HCT116 (cell line): ENCODE results near the gene SRGAP1. TPM values are rescaled to one million over a fixed set of nuclear protein-coding genes. Genes with fewer than 3 reads are reported as not detected.

Source experiments
- ATAC-seq: fragments of 200-7000 bp; cut with Tn5 transposase; 2 replicates; pipeline ENCODE4 v1.9.1; 2020; ENCODE audit warnings: mild to moderate bottlenecking, moderate library complexity
- Bru-seq: library from RNA; stranded (reverse); fragments of 400-500 nt; gene quantifications from one replicate; lab custom pipeline; 2021; lab: Mats Ljungman, UMichigan
- BruChase-seq, 2 experiments: library from RNA; stranded (reverse); fragments of 400-500 nt; gene quantifications; one replicate each; lab custom pipeline; 2021; lab: Mats Ljungman, UMichigan
- BruUV-seq: library from RNA; stranded (reverse); fragments of 400-500 nt; replicated peaks from 2 replicates; lab custom pipeline; 2021; lab: Mats Ljungman, UMichigan
- CTCF ChIA-PET: fragments of 300-600 bp; sonication (Branson Sonifier 250); formaldehyde crosslinking; loops from one replicate; lab custom pipeline; 2021; ENCODE audit warnings: antibody characterized with exemption; lab: Charles Lee
- POLR2A ChIA-PET: fragments of 300-600, 350-600 bp; sonication (Branson Sonifier 250); formaldehyde crosslinking; loops from one replicate; lab custom pipeline; 2021; ENCODE audit warnings: antibody characterized with exemption; lab: Charles Lee
- RAD21 ChIA-PET, 2 experiments: fragments of 300-600 bp; sonication (Branson Sonifier 250); formaldehyde crosslinking; loops; one replicate each; lab custom pipeline; 2023; ENCODE audit warnings: low total read pairs in 2 of 2; ENCODE audit not compliant: uncharacterized antibody in 2 of 2, unreplicated experiment in 2 of 2, low non-redundant PET in 1 of 2; lab: Charles Lee
- DNase-seq: peaks from one replicate; pipeline ENCODE4 v3.0.0-alpha.2; 2010; ENCODE audit warnings: low read depth, low spot score
- H2AFZ ChIP-seq: fragments of 200-600 bp; shearing (Covaris generic), sonication (generic); 2 replicates; pipeline ENCODE4 v1.6.1; 2017; ENCODE audit warnings: low read depth, mixed run types, mixed read lengths, antibody characterized with exemption, low read length; ENCODE audit not compliant: poor library complexity, severe bottlenecking
- H3K27ac ChIP-seq: 2 replicates; pipeline ENCODE4 v1.5.1; 2012; ENCODE audit warnings: low read depth, low read length
- H3K27me3 ChIP-seq: fragments of 200-600 bp; sonication (generic); 2 replicates; pipeline ENCODE4 v1.6.1; 2016; ENCODE audit warnings: mixed run types, low read length, mixed read lengths; ENCODE audit not compliant: insufficient read depth
- H3K36me3 ChIP-seq, 2 experiments: fragments of 200-500 bp in 1 of 2; fragments of 200-600 bp in 1 of 2; sonication (Bioruptor generic) in 1 of 2; sonication (generic) in 1 of 2; 2 replicates each; pipeline versions ENCODE4 v1.5.1 to v1.6.1; 2014 to 2016; ENCODE audit warnings: low read length in 2 of 2, inconsistent platforms in 1 of 2, mixed read lengths in 1 of 2, mixed run types in 1 of 2; ENCODE audit not compliant: insufficient read depth in 2 of 2, control insufficient read depth in 1 of 2
- H3K4me1 ChIP-seq, 2 experiments: fragments of 200-600 bp in 1 of 2; sonication (generic) in 1 of 2; 2 replicates each; pipeline versions ENCODE4 v1.5.1 to v1.6.1; 2012 to 2017; ENCODE audit warnings: low read length in 2 of 2, inconsistent platforms in 1 of 2, mild to moderate bottlenecking in 1 of 2, mixed read lengths in 1 of 2, mixed run types in 1 of 2, moderate library complexity in 1 of 2; ENCODE audit not compliant: insufficient read depth in 2 of 2, control insufficient read depth in 1 of 2
- H3K4me2 ChIP-seq: fragments of 200-600 bp; sonication (generic); 2 replicates; pipeline ENCODE4 v1.6.1; 2017; ENCODE audit warnings: mixed run types, low read length, mixed read lengths
- H3K4me3 ChIP-seq, 2 experiments: fragments of 200-600 bp in 1 of 2; sonication (generic) in 1 of 2; replicated peaks in 1 of 2; 2 replicates each; pipeline ENCODE4 v1.5.1; 2011 to 2016; ENCODE audit warnings: low read length in 2 of 2, control low read depth in 1 of 2, low read depth in 1 of 2, mild to moderate bottlenecking in 1 of 2, mixed read lengths in 1 of 2, mixed run types in 1 of 2
- H3K79me2 ChIP-seq: fragments of 200-600 bp; sonication (generic); 2 replicates; pipeline ENCODE4 v1.6.1; 2017; ENCODE audit warnings: mild to moderate bottlenecking, mixed run types, low read length, moderate library complexity, mixed read lengths; ENCODE audit not compliant: insufficient read depth
- H3K9ac ChIP-seq: fragments of 200-600 bp; sonication (generic); 2 replicates; pipeline ENCODE4 v1.6.1; 2016; ENCODE audit warnings: low read length, mixed read lengths
- H3K9me2 ChIP-seq: fragments of 200-600 bp; sonication (generic), shearing (Covaris generic); 2 replicates; pipeline ENCODE4 v1.6.1; 2017; ENCODE audit warnings: mixed run types, mild to moderate bottlenecking, moderate library complexity; ENCODE audit not compliant: insufficient read depth
- H3K9me3 ChIP-seq, 2 experiments: fragments of 200-500 bp in 1 of 2; fragments of 200-600 bp in 1 of 2; sonication (Bioruptor generic) in 1 of 2; sonication (generic) in 1 of 2; 2 replicates each; pipeline ENCODE4 v1.6.1; 2014 to 2017; ENCODE audit warnings: low read length in 2 of 2, mixed read lengths in 2 of 2, inconsistent platforms in 1 of 2, low read depth in 1 of 2, mild to moderate bottlenecking in 1 of 2, mixed run types in 1 of 2, moderate library complexity in 1 of 2; ENCODE audit not compliant: control insufficient read depth in 1 of 2, insufficient read depth in 1 of 2
- H4K20me1 ChIP-seq: fragments of 200-600 bp; sonication (generic), shearing (Covaris generic); 2 replicates; pipeline ENCODE4 v1.6.1; 2017; ENCODE audit warnings: mixed run types, mild to moderate bottlenecking, moderate library complexity; ENCODE audit not compliant: insufficient read depth
- CBX3 ChIP-seq: IDR thresholded peaks from 2 replicates; pipeline ENCODE4 v1.6.1; 2012; ENCODE audit warnings: low read depth
- CEBPB ChIP-seq: IDR thresholded peaks from 2 replicates; pipeline ENCODE4 v1.6.1; 2012; ENCODE audit warnings: low read depth
- ELF1 ChIP-seq: IDR thresholded peaks from 2 replicates; pipeline ENCODE4 v1.6.1; 2012; ENCODE audit warnings: low read depth, borderline replicate concordance
- EZH2phosphoT487 ChIP-seq: fragments of 200-600 bp; IDR thresholded peaks from 2 replicates; pipeline ENCODE4 v1.6.1; 2018; ENCODE audit warnings: antibody characterized with exemption, borderline replicate concordance
- JUND ChIP-seq: IDR thresholded peaks from 2 replicates; pipeline ENCODE4 v1.6.1; 2012
- POLR2AphosphoS5 ChIP-seq: IDR thresholded peaks from 2 replicates; pipeline ENCODE4 v1.6.1; 2011; ENCODE audit warnings: mild to moderate bottlenecking, low read depth, low read length, moderate library complexity
- RAD21 ChIP-seq: IDR thresholded peaks from 2 replicates; pipeline ENCODE4 v1.6.1; 2012; ENCODE audit warnings: low read depth, mild to moderate bottlenecking
- TCF7L2 ChIP-seq: IDR thresholded peaks from 2 replicates; pipeline ENCODE4 v1.7.0; 2011; ENCODE audit warnings: borderline replicate concordance, inconsistent platforms; ENCODE audit not compliant: insufficient read depth, insufficient read length; ENCODE audit errors: extremely low read depth
- YY1 ChIP-seq: IDR thresholded peaks from 2 replicates; pipeline ENCODE4 v1.6.1; 2011; ENCODE audit warnings: low read length, low read depth, moderate library complexity, mild to moderate bottlenecking; ENCODE audit not compliant: insufficient replicate concordance; ENCODE audit errors: extremely low read depth
- ZNF274 ChIP-seq: fragments of 200-500 bp; sonication (Bioruptor generic); IDR thresholded peaks from 2 replicates; pipeline ENCODE4 v1.6.1; 2014; ENCODE audit warnings: mild to moderate bottlenecking, low read depth, low read length, inconsistent platforms
- intact Hi-C: fragments of 100-400 bp; cut with micrococcal nuclease; formaldehyde crosslinking; loops from 2 replicates; pipeline ENCODE4 v1.10.0; 2022
- long read RNA-seq: library from polyadenylated mRNA; unstranded; transcript quantifications from one replicate; pipeline ENCODE4 v2.0.0, GENCODE V29; 2021; ENCODE audit not compliant: unreplicated experiment
- polyA plus RNA-seq: library from polyadenylated mRNA; unstranded; fragments of >200 nt; gene quantifications from 2 replicates; pipeline ENCODE4 v1.2.1, GENCODE V29; 2012; ENCODE audit warnings: missing spikeins
- total RNA-seq: library from RNA; stranded (reverse); gene quantifications from one replicate; pipeline ENCODE4 v1.2.1, GENCODE V29; 2021; ENCODE audit not compliant: unreplicated experiment
- TF ChIP-seq, protein P1 (sequence below): IDR thresholded peaks from 2 replicates; pipeline ENCODE4 v1.6.1; 2011; ENCODE audit warnings: mild to moderate bottlenecking, low read length, moderate library complexity; ENCODE audit not compliant: insufficient replicate concordance; ENCODE audit errors: extremely low read depth
- TF ChIP-seq, protein P2 (sequence below), 3 experiments: fragments of 200-600 bp in 1 of 3; sonication (generic) in 1 of 3; IDR thresholded peaks in 2 of 3; conservative IDR thresholded peaks in 1 of 3; 2 replicates each; pipeline ENCODE4 v1.5.1; 2012 to 2017; ENCODE audit warnings: low read depth in 2 of 3, low read length in 2 of 3, antibody characterized with exemption in 1 of 3, borderline replicate concordance in 1 of 3, control low read depth in 1 of 3, mild to moderate bottlenecking in 1 of 3, mixed read lengths in 1 of 3, mixed run types in 1 of 3, moderate library complexity in 1 of 3; ENCODE audit not compliant: insufficient read depth in 1 of 3
- TF ChIP-seq, protein P3 (sequence below): IDR thresholded peaks from 2 replicates; pipeline ENCODE4 v1.6.1; 2012; ENCODE audit warnings: low read depth
- TF ChIP-seq, protein P4 (sequence below): IDR thresholded peaks from 2 replicates; pipeline ENCODE4 v1.6.1; 2012

SRGAP1 gene
- total RNA-seq (16.6 TPM), Bru-seq, nascent RNA (percentile 90 among the genes with signal in this experiment), BruChase-seq, experiment 1, labeled RNA remaining after a 6-hour chase (percentile 70 among the genes with signal in this experiment), BruChase-seq, experiment 2, labeled RNA remaining after a 2-hour chase (percentile 72 among the genes with signal in this experiment)
- 3.8 and 3.9 TPM in 2 replicates for polyA plus RNA-seq
- long read RNA-seq, full-length matches to known transcripts, result 3 of 42 reads
- long read RNA-seq, partial matches to known transcripts, result 25 of 42 reads
- long read RNA-seq, other reads (novel, unspliced or antisense), result 14 of 42 reads

DNA sequence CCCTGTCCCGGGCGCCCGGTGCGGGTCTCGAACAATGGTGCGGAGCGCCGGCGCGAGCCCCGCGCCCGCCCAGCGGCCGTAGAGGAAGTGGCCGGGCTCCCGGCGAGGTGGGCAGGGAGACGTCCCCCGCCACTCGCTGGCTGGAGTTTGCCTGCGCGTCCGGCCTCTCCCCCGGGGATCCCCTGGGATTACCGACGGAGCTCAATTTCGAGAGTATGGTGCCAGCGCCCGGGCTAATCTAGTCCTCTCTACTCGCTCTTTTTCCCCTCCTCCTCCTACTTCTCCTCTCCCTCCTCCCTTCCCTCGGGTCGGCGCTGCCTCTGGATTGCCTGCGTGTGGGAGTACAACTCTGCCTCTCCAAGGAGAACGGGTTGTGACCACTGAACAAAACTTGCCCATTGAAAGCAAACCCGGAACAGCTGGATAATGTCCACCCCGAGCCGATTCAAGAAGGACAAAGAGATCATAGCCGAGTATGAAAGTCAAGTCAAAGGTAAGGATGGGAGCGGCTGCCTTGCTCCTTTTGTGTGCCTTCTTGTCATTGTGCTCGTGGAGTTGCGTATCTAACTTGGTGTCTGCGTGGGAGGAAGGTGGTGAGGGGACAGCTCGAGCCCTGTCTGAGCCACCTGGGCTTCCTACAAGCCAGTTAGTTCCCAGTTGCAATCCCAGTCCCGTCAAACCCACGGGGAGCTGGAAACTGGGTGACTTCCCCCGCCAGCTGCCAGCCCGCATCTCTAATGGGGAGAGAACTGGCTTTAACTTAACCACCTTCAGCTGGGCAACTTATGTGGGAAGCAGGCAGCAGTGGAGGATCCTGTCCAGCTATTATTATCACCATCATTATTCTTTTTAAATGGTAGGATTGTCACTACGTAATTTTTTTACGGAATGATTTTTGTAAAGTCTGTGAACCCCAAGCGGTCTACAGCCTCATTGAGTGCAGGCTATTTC lies at the start of gene SRGAP1:
TSS of gene SRGAP1 (plus strand) at position 310 of the 951 bp plus-strand sequence. CDS start at position 427, 117 bp downstream.
- Histone ChIP-seq H3K9ac (peak within 1 kb of the TSS; percentile 85), H3K9me2 (no peaks in the 10 kb centered on the region), H3K9me3 (no peaks in the 10 kb centered on the region), H2AFZ (peak within 1 kb of the TSS; percentile 84), H3K4me2 (peak within 1 kb of the TSS; percentile 91), H3K27me3 (no peaks in the 10 kb centered on the region), H3K4me1 (peaks cover 7 to 25% of the 10 kb centered on the region in 2 experiments; a peak in 3 of 4 replicates), H3K36me3 (no peaks in the 10 kb centered on the region), H3K27ac (peak within 1 kb of the TSS; percentile 80), H3K4me3 (peak within 1 kb of the TSS; percentile 77 to 97), H4K20me1 (no peaks in the 10 kb centered on the region), H3K79me2 (peaks cover 53% of the 10 kb centered on the region)
- ATAC-seq, result peak; percentile 22
- ChIA-PET POLR2A (no interaction called here), CTCF (interaction anchor here (1.1 to 2.6 kb wide), 3 partner anchors 9 to 337 kb away, joined by 3 to 11 read pairs (median 8); no protein-coding TSS in a partner anchor), RAD21 (interaction anchor here (1.0 to 1.5 kb wide), 3 partner anchors 337 to 412 kb away, joined by 3 to 11 read pairs (median 4); no protein-coding TSS in a partner anchor)
- intact Hi-C loops, result loop anchor here (2.0 to 10.0 kb wide), 4 partner anchors 74 to 563 kb away; no protein-coding TSS in a partner anchor
- BruUV-seq, result TSS peak; percentile 56
- no peak for DNase-seq
- no peak for TF ChIP-seq EZH2phosphoT487
- peak; percentile 49 for TF ChIP-seq RAD21
- no peak for TF ChIP-seq YY1
- TF ChIP-seq POLR2AphosphoS5, result 0 out of 2 replicates have a peak, but pooled peaks have one; percentile 10
- TF ChIP-seq ELF1, result no peak
- TF ChIP-seq JUND, result no peak
- TF ChIP-seq, protein P1, sequence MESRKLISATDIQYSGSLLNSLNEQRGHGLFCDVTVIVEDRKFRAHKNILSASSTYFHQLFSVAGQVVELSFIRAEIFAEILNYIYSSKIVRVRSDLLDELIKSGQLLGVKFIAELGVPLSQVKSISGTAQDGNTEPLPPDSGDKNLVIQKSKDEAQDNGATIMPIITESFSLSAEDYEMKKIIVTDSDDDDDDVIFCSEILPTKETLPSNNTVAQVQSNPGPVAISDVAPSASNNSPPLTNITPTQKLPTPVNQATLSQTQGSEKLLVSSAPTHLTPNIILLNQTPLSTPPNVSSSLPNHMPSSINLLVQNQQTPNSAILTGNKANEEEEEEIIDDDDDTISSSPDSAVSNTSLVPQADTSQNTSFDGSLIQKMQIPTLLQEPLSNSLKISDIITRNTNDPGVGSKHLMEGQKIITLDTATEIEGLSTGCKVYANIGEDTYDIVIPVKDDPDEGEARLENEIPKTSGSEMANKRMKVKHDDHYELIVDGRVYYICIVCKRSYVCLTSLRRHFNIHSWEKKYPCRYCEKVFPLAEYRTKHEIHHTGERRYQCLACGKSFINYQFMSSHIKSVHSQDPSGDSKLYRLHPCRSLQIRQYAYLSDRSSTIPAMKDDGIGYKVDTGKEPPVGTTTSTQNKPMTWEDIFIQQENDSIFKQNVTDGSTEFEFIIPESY, result no peak
- TF ChIP-seq, protein P2, sequence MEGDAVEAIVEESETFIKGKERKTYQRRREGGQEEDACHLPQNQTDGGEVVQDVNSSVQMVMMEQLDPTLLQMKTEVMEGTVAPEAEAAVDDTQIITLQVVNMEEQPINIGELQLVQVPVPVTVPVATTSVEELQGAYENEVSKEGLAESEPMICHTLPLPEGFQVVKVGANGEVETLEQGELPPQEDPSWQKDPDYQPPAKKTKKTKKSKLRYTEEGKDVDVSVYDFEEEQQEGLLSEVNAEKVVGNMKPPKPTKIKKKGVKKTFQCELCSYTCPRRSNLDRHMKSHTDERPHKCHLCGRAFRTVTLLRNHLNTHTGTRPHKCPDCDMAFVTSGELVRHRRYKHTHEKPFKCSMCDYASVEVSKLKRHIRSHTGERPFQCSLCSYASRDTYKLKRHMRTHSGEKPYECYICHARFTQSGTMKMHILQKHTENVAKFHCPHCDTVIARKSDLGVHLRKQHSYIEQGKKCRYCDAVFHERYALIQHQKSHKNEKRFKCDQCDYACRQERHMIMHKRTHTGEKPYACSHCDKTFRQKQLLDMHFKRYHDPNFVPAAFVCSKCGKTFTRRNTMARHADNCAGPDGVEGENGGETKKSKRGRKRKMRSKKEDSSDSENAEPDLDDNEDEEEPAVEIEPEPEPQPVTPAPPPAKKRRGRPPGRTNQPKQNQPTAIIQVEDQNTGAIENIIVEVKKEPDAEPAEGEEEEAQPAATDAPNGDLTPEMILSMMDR (IDR thresholded peaks at IDR 0.05 in 2 of 3, conservative IDR thresholded peaks at IDR 0.05 in 1 of 3; ENCODE audit: borderline replicate concordance in 1 of 3, insufficient read depth in 1 of 3, low read depth in 2 of 3, low read length in 2 of 3), result no peak
- TF ChIP-seq, protein P3, sequence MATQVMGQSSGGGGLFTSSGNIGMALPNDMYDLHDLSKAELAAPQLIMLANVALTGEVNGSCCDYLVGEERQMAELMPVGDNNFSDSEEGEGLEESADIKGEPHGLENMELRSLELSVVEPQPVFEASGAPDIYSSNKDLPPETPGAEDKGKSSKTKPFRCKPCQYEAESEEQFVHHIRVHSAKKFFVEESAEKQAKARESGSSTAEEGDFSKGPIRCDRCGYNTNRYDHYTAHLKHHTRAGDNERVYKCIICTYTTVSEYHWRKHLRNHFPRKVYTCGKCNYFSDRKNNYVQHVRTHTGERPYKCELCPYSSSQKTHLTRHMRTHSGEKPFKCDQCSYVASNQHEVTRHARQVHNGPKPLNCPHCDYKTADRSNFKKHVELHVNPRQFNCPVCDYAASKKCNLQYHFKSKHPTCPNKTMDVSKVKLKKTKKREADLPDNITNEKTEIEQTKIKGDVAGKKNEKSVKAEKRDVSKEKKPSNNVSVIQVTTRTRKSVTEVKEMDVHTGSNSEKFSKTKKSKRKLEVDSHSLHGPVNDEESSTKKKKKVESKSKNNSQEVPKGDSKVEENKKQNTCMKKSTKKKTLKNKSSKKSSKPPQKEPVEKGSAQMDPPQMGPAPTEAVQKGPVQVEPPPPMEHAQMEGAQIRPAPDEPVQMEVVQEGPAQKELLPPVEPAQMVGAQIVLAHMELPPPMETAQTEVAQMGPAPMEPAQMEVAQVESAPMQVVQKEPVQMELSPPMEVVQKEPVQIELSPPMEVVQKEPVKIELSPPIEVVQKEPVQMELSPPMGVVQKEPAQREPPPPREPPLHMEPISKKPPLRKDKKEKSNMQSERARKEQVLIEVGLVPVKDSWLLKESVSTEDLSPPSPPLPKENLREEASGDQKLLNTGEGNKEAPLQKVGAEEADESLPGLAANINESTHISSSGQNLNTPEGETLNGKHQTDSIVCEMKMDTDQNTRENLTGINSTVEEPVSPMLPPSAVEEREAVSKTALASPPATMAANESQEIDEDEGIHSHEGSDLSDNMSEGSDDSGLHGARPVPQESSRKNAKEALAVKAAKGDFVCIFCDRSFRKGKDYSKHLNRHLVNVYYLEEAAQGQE, result no peak
- TF ChIP-seq ZNF274, result no peak
- no peak for TF ChIP-seq CBX3
- TF ChIP-seq, protein P4, sequence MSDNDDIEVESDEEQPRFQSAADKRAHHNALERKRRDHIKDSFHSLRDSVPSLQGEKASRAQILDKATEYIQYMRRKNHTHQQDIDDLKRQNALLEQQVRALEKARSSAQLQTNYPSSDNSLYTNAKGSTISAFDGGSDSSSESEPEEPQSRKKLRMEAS, result no peak
- no peak for TF ChIP-seq TCF7L2
- no peak for TF ChIP-seq CEBPB
